Mucosa of descending colon (tissue), 3 donors: ENCODE data around the gene DND1. TPM values are rescaled to one million over a fixed set of nuclear protein-coding genes. Genes with fewer than 3 reads are reported as not detected.
A peak's percentile ranks its signal among the peaks of the same experiment; 100 is the strongest.

Experiments
- ATAC-seq: fragments of 200-7000 bp; cut with Tn5 transposase; one replicate; pipeline ENCODE4 v1.9.1; 2020; ENCODE audit warnings: mild to moderate bottlenecking, moderate library complexity
- DNase-seq, 3 donors: peaks; one replicate each; pipeline ENCODE4 v3.0.0-alpha.2; 2020
- H3K36me3 ChIP-seq: fragments of 200-600 bp; one replicate; pipeline ENCODE4 v1.8.0; 2021; ENCODE audit warnings: low read depth, mild to moderate bottlenecking
- H3K4me1 ChIP-seq: fragments of 200-600 bp; one replicate; pipeline ENCODE4 v1.8.0; 2021; ENCODE audit warnings: low read depth, mild to moderate bottlenecking
- H3K4me3 ChIP-seq: fragments of 200-600 bp; one replicate; pipeline ENCODE4 v1.8.0; 2021; ENCODE audit warnings: mild to moderate bottlenecking
- H3K9me3 ChIP-seq: fragments of 200-600 bp; one replicate; pipeline ENCODE4 v1.8.0; 2021; ENCODE audit warnings: mild to moderate bottlenecking
- CTCF ChIP-seq: fragments of 200-600 bp; IDR thresholded peaks from one replicate; pipeline ENCODE4 v1.8.0; 2022; ENCODE audit warnings: antibody characterized with exemption, mild to moderate bottlenecking
- intact Hi-C, 2 donors: fragments of 100-400 bp; cut with DNase I in 1 of 2; cut with micrococcal nuclease in 1 of 2; formaldehyde crosslinking; loops; one replicate each; pipeline versions ENCODE4 v1.11.0 to v1.11.1; 2022; cut with DNase I, micrococcal nuclease
- total RNA-seq, 3 donors: library from RNA; stranded (reverse); fragmentation: NEBNext Ultra II Directional in 2 of 3; extraction: Animal tissue kit (Norgen Biotek cat#: 25700) in 2 of 3; gene quantifications; one replicate each; pipeline versions ENCODE4 v1.2.1 to v1.2.4, GENCODE V29; 2021 to 2023
- donor health status: DM: no; HTN: no; CAD: no; lungs with moderate emphysema.
- donor health status: DM: no; HTN: no; CAD: no.
- donor health status: DM: no; HTN: yes; CAD: no.

The DND1 gene
- total RNA-seq, 3 donors from 2014 or later, result 0.95 to 1.6 (median 1.1) TPM

- no peaks in the 10 kb centered on the region for H3K36me3 ChIP-seq
- no peak for ATAC-seq
- no peaks in the 10 kb centered on the region for H3K9me3 ChIP-seq
- no peak for DNase-seq
- intact Hi-C loops, result loop anchor here (5.0 to 10.0 kb wide), 3 partner anchors 57 to 89 kb away; partner anchors contain the start of genes APBB3 (in 1 of the 2), EIF4EBP3 (in 1 of the 2) and SLC35A4 (in 1 of the 2)
- peaks cover 17% of the 10 kb centered on the region for H3K4me1 ChIP-seq
- no peak overlapping the region for H3K4me3 ChIP-seq
- no peak for TF ChIP-seq CTCF
Measured at GRCh38 chr5:140634103-140634502, 39.3 kb downstream of the DND1 start.

- Histone ChIP-seq H3K4me1 (peaks cover 12% of the 10 kb centered on the region), H3K4me3 (no peak overlapping the region), H3K9me3 (peaks cover 1% of the 10 kb centered on the region), H3K36me3 (no peaks in the 10 kb centered on the region)
- ATAC-seq (no peak), DNase-seq (no peak)
- TF ChIP-seq CTCF, result no peak
- intact Hi-C loops, result loop anchor here (5.0 to 10.0 kb wide), 3 partner anchors 56 to 89 kb away; partner anchors contain the start of genes APBB3 (in 1 of the 2), EIF4EBP3 (in 1 of the 2) and SLC35A4 (in 1 of the 2)
Measured at GRCh38 chr5:140633501-140633900, 39.9 kb downstream of the DND1 start.

- peak; percentile 59 for ATAC-seq
- no peak for TF ChIP-seq CTCF
- H3K36me3 ChIP-seq, result no peaks in the 10 kb centered on the region
- peak; percentile 71 to 76 (median 73) for DNase-seq
- peaks cover 4% of the 10 kb centered on the region for H3K9me3 ChIP-seq
- peak within 1 kb of the TSS; percentile 27 for H3K4me3 ChIP-seq
- peaks cover 12% of the 10 kb centered on the region for H3K4me1 ChIP-seq
- intact Hi-C loops, result loop anchor here (5.0 to 10.0 kb wide), 3 partner anchors 56 to 88 kb away; partner anchors contain the start of genes APBB3 (in 1 of the 2), EIF4EBP3 (in 1 of the 2) and SLC35A4 (in 1 of the 2)
Measured at GRCh38 chr5:140633021-140633471, 40.3 kb downstream of the DND1 start, which contains the start of gene CD14. TSS of gene CD14 (minus strand) at chr5:140633175. CDS start at chr5:140633071, 104 bp downstream.

- peak overlapping the region; percentile 27 for H3K4me3 ChIP-seq
- ATAC-seq (peak; percentile 68), DNase-seq (peak; percentile 64 to 77 (median 77))
- H3K36me3 ChIP-seq, result no peaks in the 10 kb centered on the region
- peaks cover 4% of the 10 kb centered on the region for H3K9me3 ChIP-seq
- peaks cover 12% of the 10 kb centered on the region for H3K4me1 ChIP-seq
- intact Hi-C loops, result loop anchor here (5.0 to 10.0 kb wide), 3 partner anchors 55 to 88 kb away; partner anchors contain the start of genes APBB3 (in 1 of the 2), EIF4EBP3 (in 1 of the 2) and SLC35A4 (in 1 of the 2)
- no peak for TF ChIP-seq CTCF
Measured at GRCh38 chr5:140632366-140633020, 40.9 kb downstream of the DND1 start.

- TF ChIP-seq CTCF, result no peak
- peaks cover 4% of the 10 kb centered on the region for H3K9me3 ChIP-seq
- peak; percentile 72 for ATAC-seq
- H3K36me3 ChIP-seq, result no peaks in the 10 kb centered on the region
- DNase-seq, result no peak
- peaks cover 12% of the 10 kb centered on the region for H3K4me1 ChIP-seq
- intact Hi-C loops, result loop anchor here (5.0 to 10.0 kb wide), 3 partner anchors 55 to 87 kb away; partner anchors contain the start of genes APBB3 (in 1 of the 2), EIF4EBP3 (in 1 of the 2) and SLC35A4 (in 1 of the 2)
- peak overlapping the region; percentile 27 for H3K4me3 ChIP-seq
Measured at GRCh38 chr5:140631831-140632365, 41.5 kb downstream of the DND1 start.
